HG03469 (cell line): ENCODE results near the gene ANKRD30B.
"Not testable (repeated sequence)": the region's sequence is repeated elsewhere in the genome, so short reads cannot be mapped to it uniquely, and the experiment has no call there.

ENCODE experiments used
- ATAC-seq: cut with Tn5 transposase; IDR thresholded peaks from one replicate; pipeline ENCODE4 v1.9.1; 2021; ENCODE audit warnings: mild to moderate bottlenecking, moderate library complexity, moderate number of reproducible peaks; ENCODE audit not compliant: unreplicated experiment

ANKRD30B gene

GRCh38 chr18:14747513-14748474 lies at the start of gene ANKRD30B:
ANKRD30B (plus strand) TSS chr18:14748172; CDS start chr18:14748420, 248 bp downstream.
- ATAC-seq: no peak

- not testable (repeated sequence) for ATAC-seq
Measured at GRCh38 chr18:14701286-14702040, 46.5 kb upstream of the ANKRD30B start.

- not testable (repeated sequence) for ATAC-seq
Measured at GRCh38 chr18:14709761-14710160, 38.2 kb upstream of the ANKRD30B start.

- ATAC-seq: not testable (repeated sequence)
Measured at GRCh38 chr18:14721569-14721968, 26.4 kb upstream of the ANKRD30B start.

GRCh38 chr18:14739056-14739455 lies 8.9 kb upstream of the ANKRD30B start:
- ATAC-seq: not testable (repeated sequence)

GRCh38 chr18:14746897-14747296 lies 1.1 kb upstream of the ANKRD30B start:
- no peak for ATAC-seq

GRCh38 chr18:14748496-14748895 lies 524 bp downstream of the ANKRD30B start:
- ATAC-seq: no peak

GRCh38 chr18:14763566-14763965 lies 15.6 kb downstream of the ANKRD30B start:
- ATAC-seq: not testable (repeated sequence)

- no peak for ATAC-seq
Measured at GRCh38 chr18:14767474-14767873, 19.5 kb downstream of the ANKRD30B start.

GRCh38 chr18:14768241-14768640 lies 20.3 kb downstream of the ANKRD30B start:
- ATAC-seq: no peak

- no peak for ATAC-seq
Measured at GRCh38 chr18:14769381-14769780, 21.4 kb downstream of the ANKRD30B start.

- ATAC-seq: no peak
Measured at GRCh38 chr18:14776801-14777200, 28.8 kb downstream of the ANKRD30B start.

- ATAC-seq: no peak
Measured at GRCh38 chr18:14781671-14782070, 33.7 kb downstream of the ANKRD30B start.

GRCh38 chr18:14784133-14784532 lies 36.2 kb downstream of the ANKRD30B start:
- no peak for ATAC-seq

- ATAC-seq: not testable (repeated sequence)
Measured at GRCh38 chr18:14796876-14797275, 48.9 kb downstream of the ANKRD30B start.

GRCh38 chr18:14797969-14798764 lies 50.2 kb downstream of the ANKRD30B start:
- not testable (repeated sequence) for ATAC-seq

- not testable (repeated sequence) for ATAC-seq
Measured at GRCh38 chr18:14811081-14811480, 63.1 kb downstream of the ANKRD30B start.

GRCh38 chr18:14826972-14827632 lies 79.1 kb downstream of the ANKRD30B start:
- ATAC-seq: not testable (repeated sequence)

- ATAC-seq: not testable (repeated sequence)
Measured at GRCh38 chr18:14841607-14842006, 93.6 kb downstream of the ANKRD30B start.

- not testable (repeated sequence) for ATAC-seq
Measured at GRCh38 chr18:14851533-14851932, 103.6 kb downstream of the ANKRD30B start.
